ENCODE data around the gene SLIT3. TPM values are rescaled to one million over a fixed set of nuclear protein-coding genes. Genes with fewer than 3 reads are reported as not detected.

The SLIT3 gene
- total RNA-seq, 4 donors from 2014 or later = 6.8 to 23.1 (median 13.3) TPM

DNA sequence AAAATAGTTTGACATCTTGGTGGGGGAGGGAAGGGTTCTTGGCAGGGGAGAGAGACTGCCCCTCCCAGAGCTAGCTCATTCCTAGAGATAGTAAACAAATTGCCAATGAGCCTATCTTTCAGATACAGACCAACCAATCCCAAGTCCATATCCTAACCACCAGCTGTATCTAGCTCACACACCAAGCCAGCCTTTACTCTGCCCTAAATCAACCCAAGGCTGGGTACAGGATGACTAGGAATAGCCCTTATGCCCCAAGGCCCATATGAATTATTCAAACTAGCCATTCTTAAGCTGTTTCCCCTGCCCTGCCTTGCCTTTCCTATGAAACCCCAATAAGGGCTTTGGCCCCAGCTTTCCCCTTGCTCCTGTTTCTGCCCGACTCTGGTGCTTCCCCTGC lies 440.4 kb downstream of the SLIT3 start:
- DNase-seq = no peak
- Histone ChIP-seq H3K9me3 (no peaks in the 10 kb centered on the region), H3K27ac (no peak overlapping the region), H3K4me3 (no peak overlapping the region), H3K27me3 (no peaks in the 10 kb centered on the region), H3K4me1 (no peaks in the 10 kb centered on the region), H3K36me3 (no peaks in the 10 kb centered on the region)
- TF ChIP-seq, protein P1, sequence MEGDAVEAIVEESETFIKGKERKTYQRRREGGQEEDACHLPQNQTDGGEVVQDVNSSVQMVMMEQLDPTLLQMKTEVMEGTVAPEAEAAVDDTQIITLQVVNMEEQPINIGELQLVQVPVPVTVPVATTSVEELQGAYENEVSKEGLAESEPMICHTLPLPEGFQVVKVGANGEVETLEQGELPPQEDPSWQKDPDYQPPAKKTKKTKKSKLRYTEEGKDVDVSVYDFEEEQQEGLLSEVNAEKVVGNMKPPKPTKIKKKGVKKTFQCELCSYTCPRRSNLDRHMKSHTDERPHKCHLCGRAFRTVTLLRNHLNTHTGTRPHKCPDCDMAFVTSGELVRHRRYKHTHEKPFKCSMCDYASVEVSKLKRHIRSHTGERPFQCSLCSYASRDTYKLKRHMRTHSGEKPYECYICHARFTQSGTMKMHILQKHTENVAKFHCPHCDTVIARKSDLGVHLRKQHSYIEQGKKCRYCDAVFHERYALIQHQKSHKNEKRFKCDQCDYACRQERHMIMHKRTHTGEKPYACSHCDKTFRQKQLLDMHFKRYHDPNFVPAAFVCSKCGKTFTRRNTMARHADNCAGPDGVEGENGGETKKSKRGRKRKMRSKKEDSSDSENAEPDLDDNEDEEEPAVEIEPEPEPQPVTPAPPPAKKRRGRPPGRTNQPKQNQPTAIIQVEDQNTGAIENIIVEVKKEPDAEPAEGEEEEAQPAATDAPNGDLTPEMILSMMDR (IDR thresholded peaks at IDR 0.05) = no peak
- TF ChIP-seq POLR2A (IDR thresholded peaks at IDR 0.05) = no peak

GRCh38 chr5:168860081-168860480 lies 440.9 kb downstream of the SLIT3 start:
- H3K4me3 ChIP-seq = no peak overlapping the region
- no peak overlapping the region for H3K27ac ChIP-seq
- no peak for TF ChIP-seq POLR2A (IDR thresholded peaks at IDR 0.05)
- TF ChIP-seq, protein P1 (IDR thresholded peaks at IDR 0.05) = no peak
- no peak for DNase-seq
- no peaks in the 10 kb centered on the region for H3K36me3 ChIP-seq
- H3K4me1 ChIP-seq = no peaks in the 10 kb centered on the region
- H3K27me3 ChIP-seq = no peaks in the 10 kb centered on the region
- H3K9me3 ChIP-seq = no peaks in the 10 kb centered on the region

GRCh38 chr5:168859471-168859870 lies 441.5 kb downstream of the SLIT3 start:
- Histone ChIP-seq H3K4me1 (no peaks in the 10 kb centered on the region), H3K27me3 (no peaks in the 10 kb centered on the region), H3K4me3 (no peak overlapping the region), H3K36me3 (no peaks in the 10 kb centered on the region), H3K9me3 (no peaks in the 10 kb centered on the region), H3K27ac (no peak overlapping the region)
- TF ChIP-seq, protein P1 (IDR thresholded peaks at IDR 0.05) = no peak
- TF ChIP-seq POLR2A (IDR thresholded peaks at IDR 0.05) = no peak
- DNase-seq = no peak

- H3K27ac ChIP-seq = no peak overlapping the region
- H3K36me3 ChIP-seq = no peaks in the 10 kb centered on the region
- no peaks in the 10 kb centered on the region for H3K9me3 ChIP-seq
- TF ChIP-seq POLR2A (IDR thresholded peaks at IDR 0.05) = no peak
- TF ChIP-seq, protein P1 (IDR thresholded peaks at IDR 0.05) = no peak
- no peaks in the 10 kb centered on the region for H3K4me1 ChIP-seq
- no peak for DNase-seq
- no peak overlapping the region for H3K4me3 ChIP-seq
- no peaks in the 10 kb centered on the region for H3K27me3 ChIP-seq
These were observed 441.9 kb downstream of the SLIT3 start for GRCh38 chr5:168858994-168859393.

DNA sequence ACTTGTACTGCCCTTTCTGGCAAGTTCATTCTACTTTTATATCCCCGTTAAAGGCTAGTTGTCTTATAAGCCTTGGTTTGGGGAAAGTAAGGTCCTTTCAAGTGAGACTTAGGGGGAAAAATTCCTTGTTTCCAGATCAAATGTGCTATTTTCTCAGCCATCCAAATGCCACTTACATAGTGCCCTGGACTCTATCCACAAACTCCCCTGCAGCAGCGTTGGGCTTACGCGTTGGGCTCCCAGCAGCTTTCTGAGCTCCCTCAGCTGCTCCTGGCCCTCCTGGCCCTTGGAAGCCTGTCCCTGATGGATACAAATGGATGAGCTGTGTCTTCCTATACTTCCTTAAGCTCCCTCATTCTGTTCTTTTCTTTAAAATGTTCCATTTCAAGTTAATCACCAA lies 442.6 kb downstream of the SLIT3 start:
- Histone ChIP-seq H3K27ac (no peak overlapping the region), H3K36me3 (no peaks in the 10 kb centered on the region), H3K9me3 (no peaks in the 10 kb centered on the region), H3K27me3 (no peaks in the 10 kb centered on the region), H3K4me3 (no peak overlapping the region), H3K4me1 (no peaks in the 10 kb centered on the region)
- DNase-seq = no peak
- TF ChIP-seq, protein P1 (IDR thresholded peaks at IDR 0.05) = no peak
- TF ChIP-seq POLR2A (IDR thresholded peaks at IDR 0.05) = no peak

DNA sequence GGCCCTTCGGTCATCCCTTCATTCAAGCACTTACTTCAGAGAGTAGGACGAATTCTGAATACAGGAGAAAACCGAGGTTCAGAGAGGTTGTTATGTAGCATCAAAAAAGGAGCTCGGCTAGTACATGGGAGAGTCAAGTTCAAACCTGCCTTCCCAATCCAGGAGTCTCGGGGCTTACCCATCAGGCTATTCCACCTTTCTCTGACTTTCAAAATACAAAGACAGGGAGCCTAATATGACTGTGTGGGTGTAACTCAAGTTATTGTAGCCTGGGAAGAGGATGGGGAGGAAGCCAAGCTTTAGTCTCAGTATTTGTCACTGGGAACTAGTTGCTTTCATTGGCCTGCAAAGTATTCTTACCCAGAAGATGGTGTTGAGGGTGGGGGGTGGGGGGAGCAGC lies 447.0 kb downstream of the SLIT3 start:
- no peak overlapping the region for H3K27ac ChIP-seq
- TF ChIP-seq, protein P1 (IDR thresholded peaks at IDR 0.05) = no peak
- TF ChIP-seq POLR2A (IDR thresholded peaks at IDR 0.05) = no peak
- no peaks in the 10 kb centered on the region for H3K27me3 ChIP-seq
- no peaks in the 10 kb centered on the region for H3K9me3 ChIP-seq
- no peak overlapping the region for H3K4me3 ChIP-seq
- no peak for DNase-seq
- no peaks in the 10 kb centered on the region for H3K36me3 ChIP-seq
- no peaks in the 10 kb centered on the region for H3K4me1 ChIP-seq

Data from Peyer's patch (tissue), 4 donors.